ENCODE measurements around the gene CCL19. TPM values are rescaled to one million over a fixed set of nuclear protein-coding genes. Genes with fewer than 3 reads are reported as not detected.

Gene CCL19
- total and polyA plus RNA-seq, 2 of the 8 experiments (the other 6 are each of a cell fraction or from before 2014, with no cell fraction given), result not detected

DNA sequence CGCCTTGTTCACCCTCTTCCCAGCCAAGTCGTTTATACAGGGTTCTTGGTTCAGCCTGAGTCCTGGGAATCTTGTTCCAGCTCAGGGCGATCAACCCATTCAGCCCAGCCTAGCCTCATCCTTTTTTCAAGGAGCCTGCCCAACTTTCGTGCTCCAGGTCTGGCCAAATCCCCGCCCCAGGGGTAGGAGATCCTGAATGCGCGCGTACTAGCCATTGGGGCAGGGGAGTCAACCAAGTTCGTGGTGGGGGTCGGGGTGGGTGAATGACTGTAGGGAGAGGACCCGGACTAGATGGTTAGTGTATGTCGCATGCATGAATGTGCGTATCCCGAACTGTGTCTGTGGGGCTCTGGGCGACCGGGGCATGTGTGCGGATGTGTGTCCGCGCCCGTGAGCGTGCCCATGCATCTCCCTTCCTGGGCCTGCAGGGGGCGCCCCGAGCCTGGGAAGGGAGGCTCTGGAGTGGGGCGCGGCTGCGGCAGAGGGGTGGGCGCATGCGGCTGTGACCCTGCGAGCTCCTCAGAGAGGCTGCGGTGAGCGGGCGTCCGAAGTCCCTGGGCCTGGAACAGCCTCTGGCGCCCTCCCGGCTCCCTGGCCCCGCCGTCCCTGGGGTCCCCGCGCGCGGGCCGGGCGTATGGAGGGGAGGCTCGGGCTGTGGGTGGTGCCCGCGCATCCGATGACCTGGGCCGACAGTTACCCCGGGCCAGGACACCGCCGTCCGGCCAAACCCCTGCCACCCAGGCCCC, 10.1 kb upstream of the CCL19 start (continued):
- TF ChIP-seq, protein P1, sequence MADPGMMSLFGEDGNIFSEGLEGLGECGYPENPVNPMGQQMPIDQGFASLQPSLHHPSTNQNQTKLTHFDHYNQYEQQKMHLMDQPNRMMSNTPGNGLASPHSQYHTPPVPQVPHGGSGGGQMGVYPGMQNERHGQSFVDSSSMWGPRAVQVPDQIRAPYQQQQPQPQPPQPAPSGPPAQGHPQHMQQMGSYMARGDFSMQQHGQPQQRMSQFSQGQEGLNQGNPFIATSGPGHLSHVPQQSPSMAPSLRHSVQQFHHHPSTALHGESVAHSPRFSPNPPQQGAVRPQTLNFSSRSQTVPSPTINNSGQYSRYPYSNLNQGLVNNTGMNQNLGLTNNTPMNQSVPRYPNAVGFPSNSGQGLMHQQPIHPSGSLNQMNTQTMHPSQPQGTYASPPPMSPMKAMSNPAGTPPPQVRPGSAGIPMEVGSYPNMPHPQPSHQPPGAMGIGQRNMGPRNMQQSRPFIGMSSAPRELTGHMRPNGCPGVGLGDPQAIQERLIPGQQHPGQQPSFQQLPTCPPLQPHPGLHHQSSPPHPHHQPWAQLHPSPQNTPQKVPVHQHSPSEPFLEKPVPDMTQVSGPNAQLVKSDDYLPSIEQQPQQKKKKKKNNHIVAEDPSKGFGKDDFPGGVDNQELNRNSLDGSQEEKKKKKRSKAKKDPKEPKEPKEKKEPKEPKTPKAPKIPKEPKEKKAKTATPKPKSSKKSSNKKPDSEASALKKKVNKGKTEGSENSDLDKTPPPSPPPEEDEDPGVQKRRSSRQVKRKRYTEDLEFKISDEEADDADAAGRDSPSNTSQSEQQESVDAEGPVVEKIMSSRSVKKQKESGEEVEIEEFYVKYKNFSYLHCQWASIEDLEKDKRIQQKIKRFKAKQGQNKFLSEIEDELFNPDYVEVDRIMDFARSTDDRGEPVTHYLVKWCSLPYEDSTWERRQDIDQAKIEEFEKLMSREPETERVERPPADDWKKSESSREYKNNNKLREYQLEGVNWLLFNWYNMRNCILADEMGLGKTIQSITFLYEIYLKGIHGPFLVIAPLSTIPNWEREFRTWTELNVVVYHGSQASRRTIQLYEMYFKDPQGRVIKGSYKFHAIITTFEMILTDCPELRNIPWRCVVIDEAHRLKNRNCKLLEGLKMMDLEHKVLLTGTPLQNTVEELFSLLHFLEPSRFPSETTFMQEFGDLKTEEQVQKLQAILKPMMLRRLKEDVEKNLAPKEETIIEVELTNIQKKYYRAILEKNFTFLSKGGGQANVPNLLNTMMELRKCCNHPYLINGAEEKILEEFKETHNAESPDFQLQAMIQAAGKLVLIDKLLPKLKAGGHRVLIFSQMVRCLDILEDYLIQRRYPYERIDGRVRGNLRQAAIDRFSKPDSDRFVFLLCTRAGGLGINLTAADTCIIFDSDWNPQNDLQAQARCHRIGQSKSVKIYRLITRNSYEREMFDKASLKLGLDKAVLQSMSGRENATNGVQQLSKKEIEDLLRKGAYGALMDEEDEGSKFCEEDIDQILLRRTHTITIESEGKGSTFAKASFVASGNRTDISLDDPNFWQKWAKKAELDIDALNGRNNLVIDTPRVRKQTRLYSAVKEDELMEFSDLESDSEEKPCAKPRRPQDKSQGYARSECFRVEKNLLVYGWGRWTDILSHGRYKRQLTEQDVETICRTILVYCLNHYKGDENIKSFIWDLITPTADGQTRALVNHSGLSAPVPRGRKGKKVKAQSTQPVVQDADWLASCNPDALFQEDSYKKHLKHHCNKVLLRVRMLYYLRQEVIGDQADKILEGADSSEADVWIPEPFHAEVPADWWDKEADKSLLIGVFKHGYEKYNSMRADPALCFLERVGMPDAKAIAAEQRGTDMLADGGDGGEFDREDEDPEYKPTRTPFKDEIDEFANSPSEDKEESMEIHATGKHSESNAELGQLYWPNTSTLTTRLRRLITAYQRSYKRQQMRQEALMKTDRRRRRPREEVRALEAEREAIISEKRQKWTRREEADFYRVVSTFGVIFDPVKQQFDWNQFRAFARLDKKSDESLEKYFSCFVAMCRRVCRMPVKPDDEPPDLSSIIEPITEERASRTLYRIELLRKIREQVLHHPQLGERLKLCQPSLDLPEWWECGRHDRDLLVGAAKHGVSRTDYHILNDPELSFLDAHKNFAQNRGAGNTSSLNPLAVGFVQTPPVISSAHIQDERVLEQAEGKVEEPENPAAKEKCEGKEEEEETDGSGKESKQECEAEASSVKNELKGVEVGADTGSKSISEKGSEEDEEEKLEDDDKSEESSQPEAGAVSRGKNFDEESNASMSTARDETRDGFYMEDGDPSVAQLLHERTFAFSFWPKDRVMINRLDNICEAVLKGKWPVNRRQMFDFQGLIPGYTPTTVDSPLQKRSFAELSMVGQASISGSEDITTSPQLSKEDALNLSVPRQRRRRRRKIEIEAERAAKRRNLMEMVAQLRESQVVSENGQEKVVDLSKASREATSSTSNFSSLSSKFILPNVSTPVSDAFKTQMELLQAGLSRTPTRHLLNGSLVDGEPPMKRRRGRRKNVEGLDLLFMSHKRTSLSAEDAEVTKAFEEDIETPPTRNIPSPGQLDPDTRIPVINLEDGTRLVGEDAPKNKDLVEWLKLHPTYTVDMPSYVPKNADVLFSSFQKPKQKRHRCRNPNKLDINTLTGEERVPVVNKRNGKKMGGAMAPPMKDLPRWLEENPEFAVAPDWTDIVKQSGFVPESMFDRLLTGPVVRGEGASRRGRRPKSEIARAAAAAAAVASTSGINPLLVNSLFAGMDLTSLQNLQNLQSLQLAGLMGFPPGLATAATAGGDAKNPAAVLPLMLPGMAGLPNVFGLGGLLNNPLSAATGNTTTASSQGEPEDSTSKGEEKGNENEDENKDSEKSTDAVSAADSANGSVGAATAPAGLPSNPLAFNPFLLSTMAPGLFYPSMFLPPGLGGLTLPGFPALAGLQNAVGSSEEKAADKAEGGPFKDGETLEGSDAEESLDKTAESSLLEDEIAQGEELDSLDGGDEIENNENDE (IDR thresholded peaks at IDR 0.05; ENCODE audit: insufficient replicate concordance, low read length), result no peak
- TF ChIP-seq YY1 (IDR thresholded peaks at IDR 0.05; ENCODE audit: low read depth, low read length) (0 out of 2 replicates have a peak, but pooled peaks have one; percentile 33), SUZ12 (IDR thresholded peaks at IDR 0.05; ENCODE audit: low read length) (0 out of 2 replicates have a peak, but pooled peaks have one; percentile 24), EP300 (IDR thresholded peaks at IDR 0.05; ENCODE audit: borderline replicate concordance in 1 of 2, low read depth in 2 of 2, low read length in 2 of 2) (no peak), BACH1 (IDR thresholded peaks at IDR 0.05; ENCODE audit: low read length) (peak; percentile 70), ZNF274 (IDR thresholded peaks at IDR 0.05; ENCODE audit: borderline replicate concordance, extremely low read depth, low read length) (no peak)
- TF ChIP-seq, protein P2, sequence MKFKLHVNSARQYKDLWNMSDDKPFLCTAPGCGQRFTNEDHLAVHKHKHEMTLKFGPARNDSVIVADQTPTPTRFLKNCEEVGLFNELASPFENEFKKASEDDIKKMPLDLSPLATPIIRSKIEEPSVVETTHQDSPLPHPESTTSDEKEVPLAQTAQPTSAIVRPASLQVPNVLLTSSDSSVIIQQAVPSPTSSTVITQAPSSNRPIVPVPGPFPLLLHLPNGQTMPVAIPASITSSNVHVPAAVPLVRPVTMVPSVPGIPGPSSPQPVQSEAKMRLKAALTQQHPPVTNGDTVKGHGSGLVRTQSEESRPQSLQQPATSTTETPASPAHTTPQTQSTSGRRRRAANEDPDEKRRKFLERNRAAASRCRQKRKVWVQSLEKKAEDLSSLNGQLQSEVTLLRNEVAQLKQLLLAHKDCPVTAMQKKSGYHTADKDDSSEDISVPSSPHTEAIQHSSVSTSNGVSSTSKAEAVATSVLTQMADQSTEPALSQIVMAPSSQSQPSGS (IDR thresholded peaks at IDR 0.05; ENCODE audit: low read length), result no peak
